ENCODE results near the gene PLEKHG7. TPM values are rescaled to one million over a fixed set of nuclear protein-coding genes. Genes with fewer than 3 reads are reported as not detected.

PLEKHG7 gene
- total and polyA plus RNA-seq, 2 donors (not counting 1 experiment from before 2014, with no cell fraction given) = 7.5 to 23.2 TPM

DNA sequence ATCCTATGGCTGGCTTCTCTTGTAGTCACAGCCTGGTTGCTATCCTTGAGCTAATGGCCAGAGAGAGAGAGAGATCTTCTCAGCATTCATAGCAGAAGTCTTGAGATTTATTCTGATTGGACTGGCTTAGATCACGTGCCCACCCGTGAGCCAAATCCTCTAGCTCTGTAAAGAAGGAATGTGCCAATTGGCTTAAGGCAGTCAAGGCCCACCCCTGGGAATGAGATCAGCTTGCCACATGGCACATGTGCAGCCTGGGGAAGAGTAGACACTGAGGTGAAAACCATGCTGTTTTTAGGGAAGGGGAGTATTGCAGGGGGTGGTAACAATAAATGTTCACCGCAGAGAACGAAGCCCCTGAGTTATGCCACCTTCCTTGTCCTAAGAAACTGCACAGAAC, 36.3 kb downstream of the PLEKHG7 start:
- H3K4me2 ChIP-seq (replicated peaks; ENCODE audit: low read depth, low read length, poor library complexity, severe bottlenecking) = no peak overlapping the region
- DNase-seq (no peak), ATAC-seq (ENCODE audit: low read depth) (no peak)
- ChIA-PET CTCF (no interaction called here), POLR2A (no interaction called here)
- peaks cover 0 to 2% of the 10 kb centered on the region in 2 experiments for H3K36me3 ChIP-seq (replicated peaks in 1 of 2; ENCODE audit: control extremely low read depth in 1 of 2, control insufficient read depth in 1 of 2, extremely low read depth in 1 of 2, insufficient read depth in 2 of 2, low read length in 1 of 2)
- TF ChIP-seq EZH2 (IDR thresholded peaks at IDR 0.05; ENCODE audit: borderline replicate concordance, insufficient read depth, low read depth, low read length, poor library complexity, severe bottlenecking) = no peak
- no peak for TF ChIP-seq CTCF (IDR thresholded peaks at IDR 0.05)
- H3K4me3 Mint-ChIP-seq = no peak overlapping the region
- WGBS (ENCODE audit: insufficient coverage) = 100% methylated on average over 3 of the region's 4 CpGs
- no peaks in the 10 kb centered on the region for H4K20me1 ChIP-seq (ENCODE audit: control insufficient read depth, insufficient read depth, low read length, poor library complexity, severe bottlenecking)
- no peak overlapping the region for H2AFZ ChIP-seq (ENCODE audit: insufficient read depth, low read depth, low read length, poor library complexity, severe bottlenecking)
- no peak overlapping the region for H3K4me3 ChIP-seq (ENCODE audit: control extremely low read depth in 1 of 5, extremely low read depth in 1 of 5, insufficient read depth in 1 of 5, low read depth in 2 of 5, low read length in 4 of 5)
- no peaks in the 10 kb centered on the region for H3K79me2 ChIP-seq (ENCODE audit: control insufficient read depth, insufficient read depth, low read length)
- H3K9me3 Mint-ChIP-seq (ENCODE audit: insufficient read depth) = peaks cover 4% of the 10 kb centered on the region
- no peak overlapping the region for H3K27ac Mint-ChIP-seq
- no peak overlapping the region for H3K27ac ChIP-seq (ENCODE audit: low read length in 2 of 2)
- no peaks in the 10 kb centered on the region for H3K27me3 Mint-ChIP-seq
- H3K9ac ChIP-seq (ENCODE audit: low read length) = no peak overlapping the region
- intact Hi-C loops (cut with micrococcal nuclease) = no loop called here
- no peaks in the 10 kb centered on the region for H3K9me3 ChIP-seq (ENCODE audit: control extremely low read depth in 1 of 3, control insufficient read depth in 2 of 3, insufficient read depth in 1 of 3, low read length in 2 of 3)
- H3K27me3 ChIP-seq (replicated peaks in 1 of 4; ENCODE audit: control extremely low read depth in 1 of 4, control insufficient read depth in 3 of 4, insufficient read depth in 4 of 4, low read length in 3 of 4) = no peaks in the 10 kb centered on the region
- H3K4me1 ChIP-seq (ENCODE audit: control insufficient read depth in 2 of 2, insufficient read depth in 2 of 2, low read length in 2 of 2) = no peaks in the 10 kb centered on the region
- H3K4me1 Mint-ChIP-seq = no peaks in the 10 kb centered on the region

DNA sequence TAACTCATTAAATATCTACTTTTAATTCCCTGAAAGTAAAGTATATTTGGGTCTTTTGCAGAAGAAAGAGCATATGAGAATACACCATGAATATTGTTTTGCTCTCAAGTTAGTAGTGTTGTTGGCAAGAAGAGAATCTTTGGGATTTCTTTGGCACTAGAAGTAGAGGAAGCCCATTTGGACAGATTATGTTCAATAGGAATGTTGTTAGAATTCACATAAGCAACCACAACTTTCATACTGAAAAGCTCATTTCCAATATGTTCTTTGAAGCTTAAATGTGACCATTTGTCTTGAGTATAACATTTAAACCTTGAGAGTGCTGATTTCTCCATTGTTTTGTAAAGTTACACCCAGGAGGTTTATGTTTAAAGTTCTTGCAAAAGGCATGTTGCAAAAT, 37.6 kb downstream of the PLEKHG7 start:
- POLR2A ChIA-PET = no interaction called here
- CTCF ChIA-PET = no interaction called here
- intact Hi-C loops (cut with micrococcal nuclease) = no loop called here

More for the DNA sequence above, 37.6 kb downstream of the PLEKHG7 start:
- Histone ChIP-seq H3K79me2 (ENCODE audit: control insufficient read depth, insufficient read depth, low read length) (no peaks in the 10 kb centered on the region), H3K9ac (ENCODE audit: low read length) (no peak overlapping the region), H3K4me3 (ENCODE audit: control extremely low read depth in 1 of 5, extremely low read depth in 1 of 5, insufficient read depth in 1 of 5, low read depth in 2 of 5, low read length in 4 of 5) (no peak overlapping the region), H3K27ac (ENCODE audit: low read length in 2 of 2) (no peak overlapping the region), H3K9me3 (ENCODE audit: control extremely low read depth in 1 of 3, control insufficient read depth in 2 of 3, insufficient read depth in 1 of 3, low read length in 2 of 3) (no peaks in the 10 kb centered on the region), H2AFZ (ENCODE audit: insufficient read depth, low read depth, low read length, poor library complexity, severe bottlenecking) (no peak overlapping the region), H3K4me1 (ENCODE audit: control insufficient read depth in 2 of 2, insufficient read depth in 2 of 2, low read length in 2 of 2) (no peaks in the 10 kb centered on the region), H4K20me1 (ENCODE audit: control insufficient read depth, insufficient read depth, low read length, poor library complexity, severe bottlenecking) (no peaks in the 10 kb centered on the region), H3K36me3 (replicated peaks in 1 of 2; ENCODE audit: control extremely low read depth in 1 of 2, control insufficient read depth in 1 of 2, extremely low read depth in 1 of 2, insufficient read depth in 2 of 2, low read length in 1 of 2) (peaks cover 0 to 2% of the 10 kb centered on the region in 2 experiments), H3K27me3 (replicated peaks in 1 of 4; ENCODE audit: control extremely low read depth in 1 of 4, control insufficient read depth in 3 of 4, insufficient read depth in 4 of 4, low read length in 3 of 4) (no peaks in the 10 kb centered on the region), H3K4me2 (replicated peaks; ENCODE audit: low read depth, low read length, poor library complexity, severe bottlenecking) (no peak overlapping the region)
- Mint-ChIP-seq H3K9me3 (ENCODE audit: insufficient read depth) (no peaks in the 10 kb centered on the region), H3K4me1 (no peaks in the 10 kb centered on the region), H3K27me3 (no peaks in the 10 kb centered on the region), H3K27ac (no peak overlapping the region), H3K4me3 (no peak overlapping the region)
- TF ChIP-seq EZH2 (IDR thresholded peaks at IDR 0.05; ENCODE audit: borderline replicate concordance, insufficient read depth, low read depth, low read length, poor library complexity, severe bottlenecking) (no peak), CTCF (IDR thresholded peaks at IDR 0.05) (no peak)
- ATAC-seq (ENCODE audit: low read depth) (no peak), DNase-seq (no peak)

All from B cell (primary cell).